ENCODE measurements around the gene ACTR1B.
"Not testable (repeated sequence)": the region's sequence is repeated elsewhere in the genome, so short reads cannot be mapped to it uniquely, and the experiment has no call there.

ACTR1B gene

GRCh38 chr2:97663962-97664635 lies at the start of gene ACTR1B:
ACTR1B (minus strand) TSS chr2:97664044; CDS start chr2:97663890, 154 bp downstream.
- peak; percentile 99 for DNase-seq (ENCODE audit: low spot score)

DNA sequence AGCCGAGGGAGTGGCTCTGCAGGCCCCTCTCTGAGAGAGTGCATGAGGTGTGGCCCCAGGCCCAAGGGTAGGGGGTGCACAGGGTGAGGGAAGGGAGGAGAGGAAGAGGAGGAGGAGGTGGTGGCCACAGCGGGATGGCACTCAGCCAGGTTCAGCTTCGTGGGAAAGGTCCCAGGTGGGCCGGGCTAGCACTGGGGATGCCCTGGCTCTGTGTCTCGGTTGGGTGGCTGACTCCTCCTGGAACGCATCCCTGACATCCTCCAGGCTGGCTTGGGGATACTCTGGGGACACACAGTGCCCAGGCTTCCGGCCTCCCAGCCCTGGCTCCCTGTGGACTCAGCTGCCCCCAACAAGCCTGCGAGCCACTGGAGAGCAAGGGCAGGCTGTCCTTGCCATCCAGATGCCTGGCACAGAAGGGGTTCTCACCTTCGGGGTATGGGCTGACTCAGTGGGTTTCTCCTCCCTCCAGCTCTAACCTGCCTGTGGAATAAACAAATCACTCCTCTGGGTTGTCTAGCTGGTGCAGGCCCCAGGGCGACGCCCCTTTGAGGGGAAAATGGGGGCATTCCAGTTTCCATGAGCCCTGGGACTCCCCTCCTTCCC lies 49.0 kb upstream of the ACTR1B start:
- no peak for DNase-seq (ENCODE audit: low spot score)

DNA sequence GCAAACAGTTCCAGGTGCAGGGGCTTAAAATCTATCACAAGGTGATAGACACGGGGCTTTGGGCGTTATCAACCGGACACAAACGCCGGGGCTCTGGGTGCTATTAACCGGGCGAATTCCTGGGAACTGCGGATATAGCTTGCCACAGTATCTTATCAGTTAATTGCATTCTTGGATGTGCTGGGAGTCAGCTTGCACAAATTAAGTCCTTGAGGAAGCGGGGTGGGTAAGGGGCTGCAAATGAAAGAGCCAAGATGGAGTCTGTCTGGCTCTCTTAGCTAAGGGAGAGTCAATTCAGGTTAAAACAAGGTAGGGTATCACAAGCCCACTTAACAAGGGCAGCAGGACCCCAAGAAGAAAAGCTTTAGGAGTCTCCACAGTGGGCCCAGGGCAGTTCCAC lies 48.3 kb upstream of the ACTR1B start:
- DNase-seq (ENCODE audit: low spot score) = not testable (repeated sequence)

DNA sequence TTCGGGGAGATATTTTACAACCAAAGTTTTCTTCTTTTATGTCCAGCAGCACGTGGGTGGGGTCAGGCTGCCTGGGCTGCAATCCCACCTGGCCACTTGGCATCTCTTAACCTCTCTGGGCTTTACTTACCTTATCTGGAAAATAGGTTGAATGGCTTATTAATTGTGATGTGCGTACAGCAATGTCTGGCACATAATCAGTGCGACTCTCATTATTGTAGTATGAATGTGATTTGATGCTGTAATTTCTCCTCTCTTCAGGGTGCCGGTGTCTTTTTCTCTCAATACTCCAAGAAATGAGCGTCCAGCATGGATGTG lies 47.5 kb upstream of the ACTR1B start:
- no peak for DNase-seq (ENCODE audit: low spot score)

GRCh38 chr2:97708608-97709007 lies 44.8 kb upstream of the ACTR1B start:
- DNase-seq (ENCODE audit: low spot score) = no peak

DNA sequence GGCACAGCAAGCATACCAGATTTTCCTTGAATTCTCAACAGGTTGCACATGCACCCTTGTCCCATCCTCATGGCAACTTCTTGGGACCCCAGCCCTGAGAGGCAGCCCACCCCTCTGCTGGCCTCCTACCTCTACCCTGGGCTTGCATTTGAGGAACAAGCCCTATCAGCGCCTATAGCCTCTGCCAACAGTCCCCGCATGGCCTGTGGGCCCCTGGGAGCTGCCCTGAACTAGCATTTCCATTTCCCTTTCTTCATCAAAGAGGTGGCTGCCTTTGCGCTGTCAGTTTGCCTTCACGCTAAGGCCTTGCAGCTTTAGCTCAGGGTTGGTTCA lies 44.2 kb upstream of the ACTR1B start:
- no peak for DNase-seq (ENCODE audit: low spot score)

DNA sequence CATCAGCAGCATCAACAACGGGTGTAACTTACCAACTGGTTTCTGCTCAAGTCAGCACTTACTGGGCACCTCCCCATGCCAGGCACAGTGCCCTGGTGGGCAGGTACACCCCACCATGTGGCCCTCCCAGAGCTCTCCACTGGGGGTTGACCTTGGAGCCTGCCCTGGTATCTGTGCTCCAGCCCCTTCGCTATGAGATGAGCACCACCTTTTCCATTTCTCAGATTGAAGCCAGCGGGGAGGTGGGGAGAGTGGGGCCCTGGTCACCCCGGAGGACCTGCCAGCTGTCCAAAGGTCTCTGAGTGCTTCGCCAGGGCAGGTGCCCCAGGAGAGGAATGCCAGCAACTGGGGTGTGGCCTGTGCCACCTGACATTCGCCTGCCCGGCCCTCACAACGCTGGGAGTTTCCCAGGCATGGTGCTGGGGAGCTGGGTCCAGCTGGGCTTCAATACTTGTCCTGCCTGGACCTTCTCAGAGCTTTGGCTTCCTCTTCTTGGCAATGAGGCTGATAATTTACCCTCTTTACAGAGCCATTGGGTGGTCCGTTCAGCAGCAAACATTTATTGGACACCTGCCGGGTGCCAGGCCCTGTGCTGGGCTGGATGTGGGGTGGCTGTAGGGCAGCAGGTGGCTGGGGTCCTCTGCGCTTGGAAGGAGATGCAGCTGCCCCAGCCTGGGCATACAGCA lies 43.7 kb upstream of the ACTR1B start:
- no peak for DNase-seq (ENCODE audit: low spot score)

GRCh38 chr2:97706708-97707345 lies 43.0 kb upstream of the ACTR1B start:
- DNase-seq (ENCODE audit: low spot score) = no peak

GRCh38 chr2:97706112-97706511 lies 42.3 kb upstream of the ACTR1B start:
- DNase-seq (ENCODE audit: low spot score) = no peak

- no peak for DNase-seq (ENCODE audit: low spot score)
These were observed 41.1 kb upstream of the ACTR1B start for GRCh38 chr2:97704989-97705388.

DNA sequence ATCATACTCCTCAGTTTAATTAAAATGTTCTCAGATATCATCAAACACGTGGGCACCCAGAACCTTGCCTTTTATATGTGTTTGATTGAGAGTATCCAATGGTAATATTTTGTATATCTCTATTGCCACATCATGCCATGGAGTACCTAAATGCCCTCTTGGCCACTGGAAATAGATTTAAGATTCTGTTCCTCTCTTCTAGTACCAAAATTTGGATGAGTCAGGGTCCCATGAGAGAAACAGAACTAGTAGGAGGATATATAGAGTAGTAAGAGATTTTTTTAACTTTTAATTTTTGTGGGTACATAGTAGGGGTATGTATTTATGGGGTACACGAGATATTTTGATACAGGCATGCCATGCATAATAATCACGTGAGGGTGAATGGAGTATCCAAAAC lies 39.9 kb upstream of the ACTR1B start:
- no peak for DNase-seq (ENCODE audit: low spot score)

- DNase-seq (ENCODE audit: low spot score) = no peak
These were observed 39.1 kb upstream of the ACTR1B start for GRCh38 chr2:97702731-97703470.

GRCh38 chr2:97701851-97702465 lies 38.1 kb upstream of the ACTR1B start:
- no peak for DNase-seq (ENCODE audit: low spot score)

GRCh38 chr2:97701186-97701585 lies 37.3 kb upstream of the ACTR1B start:
- no peak for DNase-seq (ENCODE audit: low spot score)

DNA sequence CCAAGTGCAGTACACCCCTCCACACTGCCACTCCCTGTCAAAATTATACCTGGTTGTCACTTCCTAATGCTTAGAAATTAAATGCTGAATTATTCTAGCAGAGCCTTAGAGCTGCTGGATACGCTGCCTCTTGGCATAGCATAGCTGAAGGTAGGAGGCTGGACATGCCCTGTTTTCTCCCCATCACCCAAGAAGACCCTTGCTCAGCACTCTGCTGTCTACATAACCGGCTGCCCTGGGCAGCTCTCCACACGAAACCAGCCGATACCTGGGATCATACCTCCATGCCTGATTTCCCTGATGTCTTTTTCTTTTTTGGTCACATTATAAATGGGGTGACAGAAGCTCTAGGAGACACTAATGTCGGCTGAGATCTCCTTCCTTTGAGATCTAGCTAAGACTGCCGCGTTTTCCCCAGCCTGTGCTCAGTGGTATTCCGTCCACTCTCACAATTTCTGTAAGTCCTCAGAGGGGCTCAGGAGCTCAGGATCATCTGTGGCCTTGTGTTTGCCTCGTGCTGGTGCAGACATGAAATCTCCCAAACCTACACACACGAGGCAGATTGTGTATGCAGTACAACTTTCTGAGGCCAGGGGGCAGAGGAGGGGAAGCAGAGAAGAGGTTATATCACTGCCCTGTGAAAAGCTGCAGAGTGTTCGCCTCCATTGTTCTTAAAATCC lies 36.1 kb upstream of the ACTR1B start:
- DNase-seq (ENCODE audit: low spot score) = peak; percentile 61

DNA sequence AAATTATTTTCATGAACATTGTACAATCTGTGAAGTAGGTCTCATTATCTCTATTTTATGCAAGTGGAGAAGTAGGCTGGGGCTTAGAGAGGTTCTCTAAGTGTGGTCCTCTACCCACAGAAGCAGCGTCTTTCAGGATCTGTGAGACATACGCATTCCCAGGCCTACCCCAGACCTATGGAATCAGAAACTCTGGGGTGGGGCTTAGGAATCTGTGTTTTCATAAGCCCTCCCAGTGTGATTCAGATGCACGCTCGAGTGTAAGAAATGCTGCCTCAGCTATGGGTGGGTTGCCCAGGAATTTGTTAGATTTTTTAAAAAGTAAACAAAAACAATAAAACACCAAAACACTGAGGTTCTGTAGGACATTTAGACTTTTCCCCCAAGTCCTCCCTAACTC lies 34.7 kb upstream of the ACTR1B start:
- no peak for DNase-seq (ENCODE audit: low spot score)

- DNase-seq (ENCODE audit: low spot score) = peak; percentile 92
These were observed 33.7 kb upstream of the ACTR1B start for GRCh38 chr2:97697252-97698235.

GRCh38 chr2:97695744-97696143 lies 31.9 kb upstream of the ACTR1B start:
- DNase-seq (ENCODE audit: low spot score) = no peak

DNA sequence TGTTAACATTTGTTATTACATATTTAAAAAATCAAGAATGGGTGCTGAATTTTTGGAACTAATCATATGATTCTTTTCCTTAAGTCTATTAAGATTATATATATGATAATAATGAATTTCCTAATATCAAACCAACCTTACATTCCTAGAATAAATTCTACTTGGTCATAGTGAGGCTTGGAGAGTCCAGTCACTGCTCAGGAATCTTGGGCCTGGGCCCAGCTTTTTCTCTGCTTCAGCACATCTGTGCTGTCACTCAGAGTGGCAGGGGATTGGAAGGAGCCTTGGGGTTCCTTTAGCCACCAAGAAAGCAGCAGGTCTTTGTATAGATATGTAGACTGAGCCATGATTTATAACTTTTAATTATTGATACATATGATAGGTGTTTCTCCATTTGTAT lies 29.6 kb upstream of the ACTR1B start:
- no peak for DNase-seq (ENCODE audit: low spot score)

- no peak for DNase-seq (ENCODE audit: low spot score)
These were observed 27.3 kb upstream of the ACTR1B start for GRCh38 chr2:97691166-97691565.
